GM20000 (cell line): Measurements from ENCODE around the gene ANK3.

Source experiments
- DNase-seq: peaks from one replicate; pipeline ENCODE4 v3.0.0; 2012; ENCODE audit warnings: low spot score
- TF ChIP-seq, protein P1 (sequence below): IDR thresholded peaks from 2 replicates; pipeline ENCODE4 v1.5.1; 2012; ENCODE audit warnings: mild to moderate bottlenecking, control low read depth; ENCODE audit errors: extremely low read depth, missing control alignments

Gene ANK3

GRCh38 chr10:60389413-60390025, at the start of gene ANK3:
Gene ANK3, minus strand, starts transcription at chr10:60389875. Its CDS starts 337 bp downstream, at chr10:60389538.
- no peak for DNase-seq
- TF ChIP-seq, protein P1, sequence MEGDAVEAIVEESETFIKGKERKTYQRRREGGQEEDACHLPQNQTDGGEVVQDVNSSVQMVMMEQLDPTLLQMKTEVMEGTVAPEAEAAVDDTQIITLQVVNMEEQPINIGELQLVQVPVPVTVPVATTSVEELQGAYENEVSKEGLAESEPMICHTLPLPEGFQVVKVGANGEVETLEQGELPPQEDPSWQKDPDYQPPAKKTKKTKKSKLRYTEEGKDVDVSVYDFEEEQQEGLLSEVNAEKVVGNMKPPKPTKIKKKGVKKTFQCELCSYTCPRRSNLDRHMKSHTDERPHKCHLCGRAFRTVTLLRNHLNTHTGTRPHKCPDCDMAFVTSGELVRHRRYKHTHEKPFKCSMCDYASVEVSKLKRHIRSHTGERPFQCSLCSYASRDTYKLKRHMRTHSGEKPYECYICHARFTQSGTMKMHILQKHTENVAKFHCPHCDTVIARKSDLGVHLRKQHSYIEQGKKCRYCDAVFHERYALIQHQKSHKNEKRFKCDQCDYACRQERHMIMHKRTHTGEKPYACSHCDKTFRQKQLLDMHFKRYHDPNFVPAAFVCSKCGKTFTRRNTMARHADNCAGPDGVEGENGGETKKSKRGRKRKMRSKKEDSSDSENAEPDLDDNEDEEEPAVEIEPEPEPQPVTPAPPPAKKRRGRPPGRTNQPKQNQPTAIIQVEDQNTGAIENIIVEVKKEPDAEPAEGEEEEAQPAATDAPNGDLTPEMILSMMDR: no peak

DNA sequence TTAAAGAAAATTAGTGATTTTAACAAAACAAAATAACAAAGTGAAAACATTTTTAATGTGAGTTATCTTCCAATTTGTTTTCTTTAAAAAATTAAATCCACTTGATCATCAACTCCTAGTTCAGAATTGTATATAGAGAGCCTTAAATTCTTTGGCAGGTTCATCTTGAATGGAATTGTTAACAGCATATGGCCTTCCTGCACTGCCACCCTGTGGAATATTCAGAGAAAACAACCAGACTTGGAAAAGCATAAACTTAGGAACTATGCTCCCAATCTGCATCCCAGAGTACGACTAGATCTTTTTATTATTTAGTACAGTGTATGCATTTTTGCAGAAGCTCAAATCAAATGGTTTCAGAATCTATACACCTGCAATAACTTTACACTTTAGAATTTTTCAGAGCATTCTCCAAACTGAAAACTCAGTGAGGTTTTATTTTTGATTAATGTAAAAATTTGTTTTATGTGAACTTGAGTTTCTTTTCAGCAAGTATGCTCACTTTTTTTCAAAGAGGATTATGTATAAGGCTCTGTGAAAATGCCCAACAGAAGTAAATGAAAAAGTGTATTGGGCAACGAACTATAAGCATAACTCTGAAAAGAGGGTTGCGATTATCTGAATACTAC, 44.9 kb upstream of the ANK3 start:
- TF ChIP-seq, protein P1: peak; percentile 24
- DNase-seq: peak; percentile 26

GRCh38 chr10:60433684-60434083, 44.0 kb upstream of the ANK3 start:
- TF ChIP-seq, protein P1: no peak

DNA sequence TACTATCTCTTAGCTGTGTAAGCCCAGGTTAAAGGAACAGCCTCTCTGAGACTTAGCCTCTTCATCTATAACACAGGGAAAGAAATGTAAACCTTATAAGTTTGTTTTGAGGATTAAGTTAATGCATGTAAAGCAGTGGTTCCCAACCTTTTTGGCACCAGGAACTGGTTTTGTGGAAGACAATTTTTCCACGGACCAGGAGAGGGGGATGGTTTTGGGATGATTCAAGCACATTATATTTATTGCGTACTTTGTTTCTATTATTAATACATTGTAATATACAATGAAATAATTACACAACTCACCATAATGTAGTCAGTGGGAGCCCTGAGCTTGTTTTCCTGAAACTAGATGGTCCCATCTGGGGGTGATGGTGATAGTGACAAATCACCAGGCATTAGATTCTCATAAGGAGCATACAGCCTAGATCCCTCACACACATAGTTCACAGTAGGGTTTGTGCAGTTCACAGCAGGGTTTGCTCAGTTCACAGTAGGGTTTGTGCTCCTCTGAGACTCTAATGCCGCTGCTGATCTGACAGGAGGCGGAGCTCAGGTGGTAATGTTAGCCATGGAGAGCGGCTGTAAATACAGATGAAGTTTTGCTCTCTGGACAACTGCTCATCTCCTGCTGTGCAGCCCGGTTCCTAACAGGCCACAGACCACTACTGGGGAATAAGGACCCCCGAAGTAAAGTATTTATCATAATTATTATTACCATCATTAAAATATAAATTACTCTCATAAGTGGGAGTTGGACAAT, 41.3 kb upstream of the ANK3 start:
- TF ChIP-seq, protein P1: no peak
- DNase-seq: no peak

More at GRCh38 chr10:60433684-60434083, 44.0 kb upstream of the ANK3 start:
- DNase-seq: no peak

GRCh38 chr10:60430017-60430416, 40.3 kb upstream of the ANK3 start:
- DNase-seq: no peak
- TF ChIP-seq, protein P1: no peak

- TF ChIP-seq, protein P1: no peak
- DNase-seq: no peak
Measured at GRCh38 chr10:60429084-60429849, 39.6 kb upstream of the ANK3 start.
